Gastroesophageal sphincter (tissue), 3 donors: ENCODE data around the gene MED22.
"Not testable (repeated sequence)": the region's sequence is repeated elsewhere in the genome, so short reads cannot be mapped to it uniquely, and the experiment has no call there.

Experiments used
- EP300 ChIP-seq: sonication (generic); formaldehyde crosslinking; IDR thresholded peaks from one replicate; pipeline ENCODE4 v1.6.1; 2017; ENCODE audit warnings: antibody characterized with exemption, mild to moderate bottlenecking
- POLR2A ChIP-seq, 2 donors: fragments of 450-650 bp; IDR thresholded peaks; one replicate each; pipeline ENCODE4 v1.6.1; 2017; ENCODE audit warnings: antibody characterized with exemption in 2 of 2, mild to moderate bottlenecking in 2 of 2, moderate library complexity in 1 of 2
- POLR2AphosphoS5 ChIP-seq: sonication (generic); formaldehyde crosslinking; IDR thresholded peaks from one replicate; pipeline ENCODE4 v1.6.1; 2017; ENCODE audit warnings: antibody characterized with exemption
- TF ChIP-seq, protein P1 (sequence below), 4 experiments: fragments of 200-600 bp in 2 of 4; fragments of 450-650 bp in 2 of 4; sonication (generic) in 1 of 4; IDR thresholded peaks; one replicate each; pipeline ENCODE4 v1.5.1; 2017 to 2019; ENCODE audit warnings: antibody characterized with exemption in 4 of 4, mild to moderate bottlenecking in 2 of 4, moderate library complexity in 2 of 4

DNA sequence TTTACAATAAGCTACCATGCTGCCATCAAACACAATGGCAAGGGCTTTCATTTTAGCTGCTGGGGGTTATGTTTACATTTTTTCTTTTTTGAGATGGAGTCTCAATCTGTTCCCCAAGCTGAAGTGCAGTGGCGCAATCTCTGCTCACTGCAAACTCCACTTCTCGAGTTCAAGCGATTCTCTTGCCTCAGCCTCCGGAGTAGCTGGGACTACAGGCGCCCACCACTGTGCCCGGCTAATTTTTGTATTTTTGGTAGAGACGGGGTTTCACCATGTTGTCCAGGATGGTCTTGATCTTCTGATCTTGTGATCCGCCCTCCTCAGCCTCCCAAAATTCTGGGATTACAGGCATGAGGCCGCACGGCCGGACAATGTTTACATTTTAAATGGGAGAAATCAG lies 13.0 kb downstream of the MED22 start:
- TF ChIP-seq, protein P1, sequence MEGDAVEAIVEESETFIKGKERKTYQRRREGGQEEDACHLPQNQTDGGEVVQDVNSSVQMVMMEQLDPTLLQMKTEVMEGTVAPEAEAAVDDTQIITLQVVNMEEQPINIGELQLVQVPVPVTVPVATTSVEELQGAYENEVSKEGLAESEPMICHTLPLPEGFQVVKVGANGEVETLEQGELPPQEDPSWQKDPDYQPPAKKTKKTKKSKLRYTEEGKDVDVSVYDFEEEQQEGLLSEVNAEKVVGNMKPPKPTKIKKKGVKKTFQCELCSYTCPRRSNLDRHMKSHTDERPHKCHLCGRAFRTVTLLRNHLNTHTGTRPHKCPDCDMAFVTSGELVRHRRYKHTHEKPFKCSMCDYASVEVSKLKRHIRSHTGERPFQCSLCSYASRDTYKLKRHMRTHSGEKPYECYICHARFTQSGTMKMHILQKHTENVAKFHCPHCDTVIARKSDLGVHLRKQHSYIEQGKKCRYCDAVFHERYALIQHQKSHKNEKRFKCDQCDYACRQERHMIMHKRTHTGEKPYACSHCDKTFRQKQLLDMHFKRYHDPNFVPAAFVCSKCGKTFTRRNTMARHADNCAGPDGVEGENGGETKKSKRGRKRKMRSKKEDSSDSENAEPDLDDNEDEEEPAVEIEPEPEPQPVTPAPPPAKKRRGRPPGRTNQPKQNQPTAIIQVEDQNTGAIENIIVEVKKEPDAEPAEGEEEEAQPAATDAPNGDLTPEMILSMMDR (IDR thresholded peaks at IDR 0.05), result not testable (repeated sequence)
- not testable (repeated sequence) for TF ChIP-seq EP300; POLR2A (IDR thresholded peaks at IDR 0.05); POLR2AphosphoS5
